Activated T-helper 17 cell treated with anti-CD3 and anti-CD28 coated beads, Interleukin-2, amount 50 U/mL, for 72 hours (primary cell): ENCODE results near the gene DTNBP1. TPM values are rescaled to one million over a fixed set of nuclear protein-coding genes. Genes with fewer than 3 reads are reported as not detected.

Experiments
- ATAC-seq: fragments of 150-1000 bp; cut with Tn5 transposase; replicated peaks from 2 replicates; pipeline ENCODE4 v1.10.0; 2021; ENCODE audit warnings: mild to moderate bottlenecking, moderate library complexity
- H3K27ac Mint-ChIP-seq: one replicate; pipeline ENCODE4 v1.8.0; 2022; ENCODE audit warnings: mixed read lengths
- H3K27me3 Mint-ChIP-seq: one replicate; pipeline ENCODE4 v1.8.0; 2022; ENCODE audit warnings: mixed read lengths
- H3K36me3 Mint-ChIP-seq: one replicate; pipeline ENCODE4 v1.8.0; 2022; ENCODE audit warnings: low read depth, mild to moderate bottlenecking, mixed read lengths
- H3K4me1 Mint-ChIP-seq: one replicate; pipeline ENCODE4 v1.8.0; 2022; ENCODE audit warnings: mixed read lengths
- H3K4me3 Mint-ChIP-seq: one replicate; pipeline ENCODE4 v1.8.0; 2022; ENCODE audit warnings: mild to moderate bottlenecking, mixed read lengths
- H3K9me3 Mint-ChIP-seq: one replicate; pipeline ENCODE4 v1.8.0; 2022; ENCODE audit warnings: mixed read lengths
- total RNA-seq, 2 donors: library from RNA; stranded (reverse); gene quantifications; one replicate each; pipeline ENCODE4 v1.2.3, GENCODE V29; 2022

Gene DTNBP1
- total RNA-seq, 2 donors from 2014 or later = 13.8 to 24.8 TPM

DNA sequence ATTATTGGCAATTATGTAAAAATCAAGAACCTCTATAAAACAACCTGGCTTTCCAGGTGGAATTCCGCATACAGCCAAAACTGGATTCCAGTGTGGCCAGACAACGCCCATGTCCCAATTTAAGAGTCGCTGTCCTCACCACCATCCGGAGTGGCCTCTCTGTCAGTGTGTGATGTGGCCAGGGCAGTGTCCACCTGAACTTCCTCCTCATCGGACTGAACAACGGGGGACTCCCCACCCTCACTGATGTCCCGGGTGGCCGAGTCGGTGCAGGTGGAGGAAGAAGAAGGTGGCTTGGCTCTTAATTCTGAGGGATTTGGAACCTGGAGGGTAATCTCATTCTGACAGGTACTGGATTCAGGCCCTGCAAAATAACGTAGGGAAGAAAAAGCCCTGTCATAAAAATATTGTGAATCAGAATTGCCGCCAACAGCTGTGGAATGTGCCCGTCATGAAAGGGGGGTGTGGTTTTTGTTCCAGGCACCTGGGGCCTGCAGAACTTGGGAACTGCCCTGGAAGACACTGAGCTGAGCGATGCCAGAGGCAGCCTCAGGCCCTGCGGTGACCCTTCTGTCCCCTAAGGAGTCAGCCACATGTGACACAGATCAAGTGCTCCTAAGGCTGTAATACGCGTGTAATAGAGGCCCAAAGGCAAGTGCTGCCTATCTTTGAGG is 139.8 kb downstream of the DTNBP1 start:
- Mint-ChIP-seq H3K27ac (peak overlapping the region; percentile 76), H3K27me3 (no peaks in the 10 kb centered on the region), H3K9me3 (peaks cover 4% of the 10 kb centered on the region), H3K4me3 (no peak overlapping the region), H3K36me3 (peaks cover 95% of the 10 kb centered on the region), H3K4me1 (peaks cover 11% of the 10 kb centered on the region)
- ATAC-seq = no peak

DNA sequence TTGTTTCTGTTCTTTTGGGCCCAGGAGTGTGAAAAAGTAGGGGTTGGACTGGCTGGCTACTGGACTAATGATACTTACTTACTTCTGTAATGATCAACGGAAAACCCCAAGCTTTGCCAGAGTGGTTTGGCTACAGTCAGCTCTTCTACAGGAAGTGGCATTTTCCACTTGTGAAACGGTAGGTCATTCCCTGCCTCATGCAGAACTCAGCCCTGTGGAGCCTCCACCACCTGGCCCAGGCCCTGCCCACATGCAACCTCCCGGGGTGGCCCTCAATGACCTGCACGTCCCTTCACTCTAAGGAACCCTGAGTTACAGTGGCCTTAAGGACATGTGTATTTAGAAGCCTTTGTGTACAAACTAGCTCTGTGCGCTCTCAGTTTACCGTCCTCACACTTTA is 140.4 kb downstream of the DTNBP1 start:
- peak; percentile 50 for ATAC-seq
- Mint-ChIP-seq H3K4me1 (peaks cover 11% of the 10 kb centered on the region), H3K36me3 (peaks cover 95% of the 10 kb centered on the region), H3K27me3 (no peaks in the 10 kb centered on the region), H3K9me3 (peaks cover 4% of the 10 kb centered on the region), H3K27ac (peak overlapping the region; percentile 76), H3K4me3 (no peak overlapping the region)

DNA sequence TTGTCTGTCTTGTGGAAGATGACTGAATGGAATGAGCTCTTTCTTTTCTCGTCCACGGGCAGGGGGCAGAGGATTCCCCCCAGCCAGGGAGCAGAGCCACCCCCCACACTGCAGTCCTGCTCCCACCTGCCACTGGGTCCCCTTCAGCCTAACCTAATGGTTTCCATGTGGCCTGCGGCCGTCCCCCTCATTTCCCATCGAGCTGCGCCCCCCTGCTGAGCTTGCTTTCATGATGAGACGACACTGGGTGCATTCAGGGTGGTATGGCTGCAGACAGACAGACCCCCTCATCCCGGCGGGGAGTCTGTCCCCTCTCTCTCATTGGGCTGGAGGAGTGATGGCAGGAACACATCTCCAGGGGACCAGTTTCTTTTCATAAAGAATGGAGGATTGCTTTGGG is 140.8 kb downstream of the DTNBP1 start:
- no peak for ATAC-seq
- Mint-ChIP-seq H3K9me3 (peaks cover 4% of the 10 kb centered on the region), H3K36me3 (peaks cover 99% of the 10 kb centered on the region), H3K27me3 (no peaks in the 10 kb centered on the region), H3K4me1 (peaks cover 11% of the 10 kb centered on the region), H3K4me3 (no peak overlapping the region), H3K27ac (peak overlapping the region; percentile 76)

DNA sequence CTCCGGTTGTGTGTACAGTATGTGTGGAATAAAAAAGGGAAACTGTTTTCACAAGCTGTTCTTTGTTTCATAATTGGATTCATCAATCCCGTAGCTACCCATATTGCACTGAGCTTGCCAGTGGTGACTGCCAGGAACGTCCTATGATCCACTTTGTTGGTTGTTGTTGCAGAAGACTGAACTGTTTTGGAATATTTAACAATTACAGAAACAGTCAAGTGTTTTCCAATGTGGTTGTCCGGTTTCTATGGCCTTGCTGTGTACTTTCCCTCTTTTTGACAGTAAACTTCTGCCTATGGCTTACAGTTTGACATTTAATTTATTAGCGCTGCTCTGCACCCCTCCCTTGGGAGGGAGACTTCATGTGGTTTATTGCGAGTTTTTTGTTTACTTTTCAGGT is 141.2 kb downstream of the DTNBP1 start:
- peak overlapping the region; percentile 76 for H3K27ac Mint-ChIP-seq
- ATAC-seq = no peak
- H3K4me1 Mint-ChIP-seq = peaks cover 11% of the 10 kb centered on the region
- H3K27me3 Mint-ChIP-seq = no peaks in the 10 kb centered on the region
- H3K9me3 Mint-ChIP-seq = peaks cover 4% of the 10 kb centered on the region
- peaks cover 99% of the 10 kb centered on the region for H3K36me3 Mint-ChIP-seq
- H3K4me3 Mint-ChIP-seq = no peak overlapping the region

DNA sequence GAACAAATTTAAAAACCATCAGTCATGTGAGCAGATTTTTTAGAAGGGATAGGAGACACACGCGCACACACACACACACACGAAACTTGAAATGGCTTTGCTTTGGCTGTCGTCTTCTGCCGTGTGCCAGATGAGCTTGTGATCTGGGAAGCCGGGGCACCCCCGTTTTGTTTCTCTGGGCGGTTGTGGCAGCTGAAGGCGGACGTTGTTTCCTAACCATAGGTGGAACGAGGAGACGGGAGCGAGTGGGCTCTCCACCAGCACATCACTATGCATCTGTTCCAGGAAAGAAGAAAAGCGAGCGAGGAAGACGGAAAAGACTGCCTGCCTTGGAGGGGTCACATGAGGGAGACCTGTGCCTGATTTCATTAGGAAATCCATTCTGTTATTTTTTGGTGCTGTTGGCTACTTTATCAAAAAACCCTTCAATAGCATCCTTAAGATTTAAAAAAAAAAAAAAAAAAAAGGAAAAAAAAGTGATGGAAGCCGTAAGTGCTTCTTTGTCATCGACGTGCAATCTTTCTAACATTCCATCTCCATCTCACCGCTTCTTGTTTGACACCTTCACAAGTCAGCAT is 142.1 kb downstream of the DTNBP1 start:
- H3K4me1 Mint-ChIP-seq = peaks cover 5% of the 10 kb centered on the region
- no peaks in the 10 kb centered on the region for H3K27me3 Mint-ChIP-seq
- no peak overlapping the region for H3K4me3 Mint-ChIP-seq
- peaks cover 99% of the 10 kb centered on the region for H3K36me3 Mint-ChIP-seq
- ATAC-seq = no peak
- H3K27ac Mint-ChIP-seq = peak overlapping the region; percentile 58
- peaks cover 4% of the 10 kb centered on the region for H3K9me3 Mint-ChIP-seq

DNA sequence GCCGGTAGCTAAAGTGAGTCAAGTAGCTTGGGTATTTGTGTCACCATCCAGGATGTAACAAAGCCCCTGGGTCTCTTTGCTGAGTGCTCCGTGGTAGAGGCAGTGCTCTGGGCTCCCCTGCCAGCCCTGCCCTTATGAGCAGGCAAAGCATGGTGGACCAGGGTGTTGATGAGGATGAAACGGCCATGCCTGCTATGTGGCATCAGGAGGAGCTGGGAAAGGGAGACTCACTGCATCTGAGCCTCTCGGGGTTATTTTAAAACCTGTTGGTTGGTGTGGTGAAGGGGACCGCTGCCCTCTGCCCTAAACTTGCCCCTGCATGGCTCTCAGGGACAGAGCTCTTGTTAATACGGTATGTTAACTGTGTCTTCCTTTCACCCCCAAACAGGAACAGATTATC is 143.1 kb downstream of the DTNBP1 start:
- Mint-ChIP-seq H3K4me1 (no peaks in the 10 kb centered on the region), H3K9me3 (no peaks in the 10 kb centered on the region), H3K36me3 (peaks cover 99% of the 10 kb centered on the region), H3K4me3 (no peak overlapping the region), H3K27ac (peak overlapping the region; percentile 65), H3K27me3 (no peaks in the 10 kb centered on the region)
- ATAC-seq = no peak

DNA sequence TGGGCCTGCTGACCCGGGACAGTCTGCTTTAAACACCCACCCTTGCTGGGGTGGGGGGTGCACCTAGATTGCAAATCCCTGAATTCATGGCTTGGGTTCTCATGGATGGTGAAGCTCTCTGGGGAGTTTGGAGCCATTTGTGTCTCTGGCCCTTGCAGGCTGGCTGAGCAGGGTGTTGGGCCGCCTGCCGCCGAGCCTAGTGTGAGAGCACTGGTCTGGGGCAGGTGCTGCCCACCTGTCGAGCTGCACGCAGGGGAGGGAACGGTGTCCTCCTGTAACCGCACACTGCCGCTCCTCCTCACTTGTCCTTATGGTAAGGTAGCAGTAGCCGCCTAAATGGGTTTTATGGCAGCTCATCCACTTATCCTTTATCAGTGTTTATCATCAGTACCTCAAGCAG is 143.9 kb downstream of the DTNBP1 start:
- Mint-ChIP-seq H3K4me3 (no peak overlapping the region), H3K9me3 (no peaks in the 10 kb centered on the region), H3K4me1 (no peaks in the 10 kb centered on the region), H3K27me3 (no peaks in the 10 kb centered on the region), H3K36me3 (peaks cover 99% of the 10 kb centered on the region), H3K27ac (peak overlapping the region; percentile 65)
- ATAC-seq = no peak

DNA sequence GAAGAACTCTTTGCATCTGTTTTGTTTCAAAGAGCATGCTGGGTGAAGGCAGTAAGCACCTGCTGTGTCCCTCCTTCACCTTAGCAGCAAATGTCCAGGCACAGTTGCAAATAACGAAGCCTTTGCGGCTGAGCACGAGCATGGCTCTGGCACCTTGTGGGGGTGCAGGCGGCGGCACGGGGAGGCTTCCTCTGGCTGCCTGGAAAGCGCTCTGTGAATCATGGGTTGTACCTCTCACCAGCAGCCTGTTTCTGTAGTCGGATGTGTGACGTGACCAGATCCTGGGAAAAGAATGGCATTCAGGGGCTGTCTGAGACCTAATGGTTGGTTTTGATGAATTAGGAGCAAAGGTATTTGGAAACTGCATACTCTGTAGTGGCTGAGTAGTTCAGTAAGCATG is 144.8 kb downstream of the DTNBP1 start:
- H3K27me3 Mint-ChIP-seq = no peaks in the 10 kb centered on the region
- no peak overlapping the region for H3K27ac Mint-ChIP-seq
- H3K4me3 Mint-ChIP-seq = no peak overlapping the region
- peaks cover 99% of the 10 kb centered on the region for H3K36me3 Mint-ChIP-seq
- no peak for ATAC-seq
- no peaks in the 10 kb centered on the region for H3K4me1 Mint-ChIP-seq
- H3K9me3 Mint-ChIP-seq = no peaks in the 10 kb centered on the region

DNA sequence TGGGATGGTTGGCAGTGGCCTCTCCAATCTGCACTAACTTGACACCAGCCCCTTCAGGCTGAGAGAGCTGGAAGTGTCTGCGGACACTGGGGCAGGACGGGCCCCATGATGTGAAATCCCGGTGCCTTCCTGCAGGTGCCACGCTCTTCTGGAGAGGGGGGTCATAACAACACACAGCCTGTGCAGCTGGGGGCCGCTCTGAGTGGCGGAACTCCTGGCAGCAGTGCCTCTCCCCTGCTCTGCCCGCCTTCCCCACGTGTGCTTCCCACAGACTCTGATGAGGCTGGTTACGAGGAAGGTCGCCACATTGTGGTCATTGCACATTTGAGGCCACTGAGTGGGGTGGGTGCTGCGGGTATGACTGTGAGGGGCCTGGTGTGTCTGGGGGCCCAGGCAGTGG is 145.2 kb downstream of the DTNBP1 start:
- Mint-ChIP-seq H3K4me3 (no peak overlapping the region), H3K27me3 (no peaks in the 10 kb centered on the region), H3K9me3 (no peaks in the 10 kb centered on the region), H3K36me3 (peaks cover 99% of the 10 kb centered on the region), H3K4me1 (no peaks in the 10 kb centered on the region), H3K27ac (no peak overlapping the region)
- no peak for ATAC-seq

DNA sequence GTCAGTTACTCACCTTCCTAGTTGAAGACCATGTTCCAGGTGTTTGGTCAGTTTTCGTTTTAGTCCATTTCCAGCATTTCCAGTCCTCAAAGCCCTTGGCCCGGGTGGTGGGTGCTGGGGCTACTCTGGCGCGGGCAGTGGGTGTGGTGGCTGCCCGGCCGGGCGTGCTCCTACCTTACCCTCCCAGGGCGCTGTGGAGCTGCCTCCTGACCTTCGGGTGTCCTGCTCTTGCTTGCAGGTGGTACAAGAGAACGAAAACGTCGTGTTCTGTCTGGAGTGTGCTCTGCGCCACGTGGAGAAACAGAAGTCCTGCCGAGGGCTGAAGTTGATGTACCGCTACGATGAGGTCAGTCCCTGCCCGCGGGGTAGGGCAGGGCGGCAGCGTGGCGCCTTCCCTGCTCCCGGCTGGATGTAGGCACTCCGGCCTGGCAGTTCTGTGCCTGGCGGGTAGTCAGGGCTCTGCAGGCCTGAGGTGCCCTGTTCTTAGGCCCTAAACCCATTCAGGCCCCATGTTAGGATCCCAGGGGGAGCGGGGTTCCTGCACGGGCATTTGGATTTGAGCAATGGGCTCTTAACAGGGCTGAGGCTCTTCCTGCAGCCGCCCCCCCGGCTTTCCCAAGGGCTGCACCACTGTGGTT is 145.8 kb downstream of the DTNBP1 start:
- H3K27ac Mint-ChIP-seq = no peak overlapping the region
- no peaks in the 10 kb centered on the region for H3K4me1 Mint-ChIP-seq
- H3K9me3 Mint-ChIP-seq = no peaks in the 10 kb centered on the region
- H3K4me3 Mint-ChIP-seq = no peak overlapping the region
- no peak for ATAC-seq
- peaks cover 99% of the 10 kb centered on the region for H3K36me3 Mint-ChIP-seq
- H3K27me3 Mint-ChIP-seq = no peaks in the 10 kb centered on the region

DNA sequence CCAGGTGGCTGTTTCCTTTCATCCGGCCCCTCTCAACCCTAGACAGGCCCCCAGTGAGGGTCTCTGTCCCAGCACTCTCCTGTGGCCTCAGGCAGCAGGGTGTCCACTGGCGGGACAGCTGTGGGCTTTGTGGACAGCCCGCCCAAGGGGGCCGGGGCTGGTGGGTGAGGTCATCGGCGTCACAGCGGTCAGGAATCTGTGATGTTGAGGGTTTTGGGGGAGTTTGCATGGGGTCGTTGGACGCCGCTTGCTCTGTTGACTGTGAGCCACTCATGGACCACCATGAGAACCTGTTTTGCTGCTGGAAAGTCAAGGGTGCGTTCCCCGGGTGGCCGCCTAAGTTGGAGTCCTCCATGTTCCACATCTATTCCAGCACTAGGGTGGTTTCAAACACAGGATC is 146.4 kb downstream of the DTNBP1 start:
- peaks cover 99% of the 10 kb centered on the region for H3K36me3 Mint-ChIP-seq
- peak overlapping the region; percentile 61 for H3K27ac Mint-ChIP-seq
- no peaks in the 10 kb centered on the region for H3K4me1 Mint-ChIP-seq
- no peaks in the 10 kb centered on the region for H3K9me3 Mint-ChIP-seq
- H3K27me3 Mint-ChIP-seq = no peaks in the 10 kb centered on the region
- H3K4me3 Mint-ChIP-seq = no peak overlapping the region
- ATAC-seq = no peak

DNA sequence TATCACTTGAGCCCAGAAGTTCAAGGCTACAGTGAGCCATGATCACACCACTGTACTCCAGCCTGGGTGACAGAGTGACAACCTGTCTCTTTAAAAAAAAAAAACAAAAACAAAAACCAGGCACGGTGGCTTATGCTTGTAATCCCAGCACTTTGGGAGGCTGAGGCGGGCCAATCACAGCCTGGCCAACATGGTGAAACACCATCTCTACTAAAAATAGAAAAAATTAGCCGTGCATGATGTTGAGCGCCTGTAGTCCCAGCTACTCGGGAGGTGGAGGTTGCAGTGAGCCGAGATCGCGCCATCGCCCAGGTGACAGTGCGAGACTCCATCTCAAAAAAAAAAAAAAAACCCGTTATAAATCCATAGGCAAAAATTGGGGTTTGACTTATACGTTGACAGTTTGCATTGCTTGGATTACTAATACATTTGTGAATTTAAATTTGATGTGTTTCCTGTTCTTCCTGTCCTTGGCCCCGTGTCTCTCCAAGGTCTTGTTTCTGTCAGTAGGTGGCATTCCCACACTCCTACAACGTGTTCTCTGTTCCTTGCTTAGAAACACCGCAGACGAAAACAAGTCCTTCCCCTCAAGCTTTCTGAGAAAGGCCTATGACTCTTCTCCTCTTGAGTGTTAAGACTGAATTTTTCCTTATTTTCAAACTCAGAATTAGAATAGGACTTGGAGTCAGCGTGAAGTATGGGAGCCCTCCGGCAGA is 147.0 kb downstream of the DTNBP1 start:
- no peaks in the 10 kb centered on the region for H3K9me3 Mint-ChIP-seq
- ATAC-seq = no peak
- peaks cover 99% of the 10 kb centered on the region for H3K36me3 Mint-ChIP-seq
- H3K4me3 Mint-ChIP-seq = no peak overlapping the region
- H3K27ac Mint-ChIP-seq = peak overlapping the region; percentile 61
- H3K27me3 Mint-ChIP-seq = no peaks in the 10 kb centered on the region
- no peaks in the 10 kb centered on the region for H3K4me1 Mint-ChIP-seq

DNA sequence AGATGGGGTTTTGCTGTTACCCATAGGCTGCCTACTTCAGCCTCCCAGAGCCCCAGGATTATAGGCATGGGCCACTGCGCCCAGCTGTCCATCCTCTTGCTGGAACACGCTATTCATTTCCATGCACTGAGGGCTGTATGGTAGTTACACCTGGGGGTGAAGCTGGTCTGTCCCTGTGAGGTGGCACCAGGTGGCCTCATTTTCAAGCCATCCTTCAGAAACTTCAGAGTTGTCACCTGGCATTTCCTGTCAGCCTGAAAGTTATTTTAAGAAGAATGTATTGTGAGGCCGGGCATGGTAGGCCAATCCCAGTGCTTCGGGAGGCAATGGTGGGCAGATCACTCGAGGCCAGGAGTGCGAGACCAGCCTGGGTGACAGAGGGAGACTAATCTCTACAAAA is 147.6 kb downstream of the DTNBP1 start:
- ATAC-seq = no peak
- Mint-ChIP-seq H3K36me3 (peaks cover 99% of the 10 kb centered on the region), H3K4me1 (no peaks in the 10 kb centered on the region), H3K4me3 (no peak overlapping the region), H3K9me3 (no peaks in the 10 kb centered on the region), H3K27ac (peak overlapping the region; percentile 46), H3K27me3 (no peaks in the 10 kb centered on the region)

DNA sequence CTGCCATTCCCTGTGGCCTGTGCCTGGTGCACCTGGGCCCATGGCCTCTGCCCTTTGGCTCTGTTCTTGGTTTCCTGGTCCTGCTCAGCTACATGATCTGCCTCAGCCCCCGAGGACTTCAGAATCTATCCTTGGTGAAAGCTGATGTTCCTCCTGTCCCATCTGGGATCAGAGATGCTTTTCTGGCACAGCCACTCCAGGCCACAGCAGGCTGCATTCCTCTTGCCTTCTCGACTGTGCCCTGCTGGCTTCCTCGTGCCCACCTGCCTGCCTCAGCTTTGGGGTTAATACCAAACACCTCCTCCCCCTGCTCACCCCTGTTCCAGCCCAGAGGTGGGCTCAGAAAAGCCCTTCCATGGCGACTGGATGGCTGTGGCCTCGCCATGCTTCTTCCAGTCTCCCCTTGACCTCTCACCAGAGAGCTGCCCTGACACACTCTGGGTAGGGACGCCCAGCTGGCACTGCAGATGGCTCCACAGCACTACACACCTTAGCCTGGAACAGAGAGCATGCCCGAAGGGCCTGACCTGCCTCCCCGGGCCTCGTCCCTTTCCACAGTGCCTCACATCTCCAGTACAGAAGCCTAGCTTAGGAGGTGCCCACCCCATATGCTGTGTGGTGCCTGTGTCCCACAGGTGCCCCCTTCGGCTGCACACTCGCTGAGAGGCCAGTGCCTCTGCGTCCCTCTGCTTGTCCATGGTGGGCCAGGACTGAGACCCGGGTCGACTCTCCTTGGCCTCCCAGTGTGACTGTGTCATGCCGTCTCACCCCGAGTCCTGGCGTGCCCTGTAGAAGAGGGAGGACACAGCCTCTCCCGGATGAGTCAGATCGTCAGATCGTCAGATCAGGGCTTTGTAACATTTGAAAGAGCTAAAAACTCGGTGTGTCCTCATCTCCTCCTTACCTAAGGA is 148.8 kb downstream of the DTNBP1 start:
- H3K36me3 Mint-ChIP-seq = peaks cover 99% of the 10 kb centered on the region
- H3K27ac Mint-ChIP-seq = peak overlapping the region; percentile 46
- H3K27me3 Mint-ChIP-seq = no peaks in the 10 kb centered on the region
- no peaks in the 10 kb centered on the region for H3K4me1 Mint-ChIP-seq
- no peaks in the 10 kb centered on the region for H3K9me3 Mint-ChIP-seq
- no peak overlapping the region for H3K4me3 Mint-ChIP-seq
- no peak for ATAC-seq
